Activated CD4-positive, alpha-beta T cell treated with anti-CD3 and anti-CD28 coated beads for 48 hours (primary cell): ENCODE data around the gene AGPAT1.
"Not testable (repeated sequence)": the region's sequence is repeated elsewhere in the genome, so short reads cannot be mapped to it uniquely, and the experiment has no call there.

Experiments
- DNase-seq: peaks from one replicate; pipeline ENCODE4 v3.0.0-alpha.2; 2020

The AGPAT1 gene

DNA sequence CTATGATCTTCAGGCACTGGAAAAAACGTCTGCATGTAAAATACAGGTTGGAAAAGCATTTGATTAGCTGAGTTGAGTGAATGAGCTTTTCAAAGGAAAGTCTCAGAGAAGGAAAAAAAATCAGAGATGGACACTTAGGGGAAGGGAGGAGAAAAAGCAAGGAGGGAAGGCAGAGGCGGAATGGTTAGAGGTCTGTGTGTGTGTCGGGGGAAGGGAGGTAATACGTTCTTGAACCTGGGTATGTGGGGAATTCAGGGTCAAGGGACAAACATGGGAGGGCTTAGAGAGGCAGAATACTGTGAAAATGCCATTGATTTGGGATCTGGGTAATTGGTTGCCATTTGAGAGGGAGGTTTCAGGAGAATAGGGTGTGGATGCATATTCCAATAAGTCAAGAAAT is 29.2 kb downstream of the AGPAT1 start:
- no peak for DNase-seq

DNA sequence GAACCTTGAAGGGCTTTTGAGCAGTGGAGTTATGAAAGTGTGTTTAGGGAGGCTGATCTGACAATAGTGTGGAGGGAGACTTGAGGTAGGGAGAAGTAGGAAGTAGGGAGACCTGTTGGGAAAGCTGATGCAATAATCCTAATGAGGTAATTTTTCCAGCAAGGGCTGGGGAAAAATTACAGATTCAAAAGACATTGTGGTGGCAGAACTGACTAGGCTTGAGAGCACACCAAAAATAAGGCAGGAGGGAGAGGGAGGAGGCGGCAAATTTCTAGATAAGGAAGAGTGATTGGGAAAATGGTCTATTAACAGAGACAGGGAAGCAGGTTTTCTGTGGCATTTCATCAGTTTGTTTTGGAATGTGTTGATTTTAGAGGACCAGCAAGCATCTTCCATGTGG is 29.6 kb downstream of the AGPAT1 start:
- no peak for DNase-seq

DNA sequence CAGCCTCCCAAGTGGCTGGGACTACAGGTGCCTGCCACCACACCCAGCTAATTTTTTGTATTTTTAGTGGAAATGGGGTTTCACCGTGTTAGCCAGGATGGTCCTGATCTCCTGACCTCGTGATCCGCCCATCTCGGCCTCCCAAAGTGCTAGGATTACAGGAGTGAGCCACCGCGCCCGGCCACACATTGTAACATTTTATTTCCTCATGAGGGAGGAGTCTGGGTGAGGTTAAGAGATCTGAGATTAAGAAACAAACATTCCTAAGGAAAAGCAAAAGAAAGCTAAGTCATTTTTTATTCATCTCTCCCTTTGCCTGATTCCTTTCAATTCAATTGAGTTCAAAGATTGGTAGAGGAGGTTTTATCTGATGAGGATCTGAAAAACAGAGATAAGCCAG is 31.6 kb downstream of the AGPAT1 start:
- DNase-seq, result not testable (repeated sequence)

GRCh38 chr6:32140420-32141046 is 35.4 kb downstream of the AGPAT1 start:
- DNase-seq, result no peak

DNA sequence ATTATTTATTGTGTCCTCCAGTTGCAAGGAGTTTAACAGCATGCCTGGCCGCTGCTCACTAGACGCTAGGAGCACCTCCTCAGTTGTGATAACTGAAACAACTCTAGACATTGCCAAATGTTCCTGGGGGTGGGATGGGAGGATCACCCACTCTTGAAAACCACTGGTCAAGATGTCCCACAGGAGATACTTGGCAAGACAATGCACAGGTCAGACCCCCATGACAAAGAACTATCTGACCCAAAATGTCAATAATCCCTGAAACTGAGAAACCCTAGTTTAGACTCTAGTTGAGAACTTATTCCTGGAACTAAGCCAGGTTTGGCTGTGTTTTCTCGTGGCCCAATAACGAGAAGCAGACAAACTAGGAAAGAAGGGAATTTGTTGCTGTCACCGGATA is 36.3 kb downstream of the AGPAT1 start:
- no peak for DNase-seq

- no peak for DNase-seq
Observed at GRCh38 chr6:32137454-32137853, 38.4 kb downstream of the AGPAT1 start.

- no peak for DNase-seq
Observed at GRCh38 chr6:32133786-32134185, 42.1 kb downstream of the AGPAT1 start.

DNA sequence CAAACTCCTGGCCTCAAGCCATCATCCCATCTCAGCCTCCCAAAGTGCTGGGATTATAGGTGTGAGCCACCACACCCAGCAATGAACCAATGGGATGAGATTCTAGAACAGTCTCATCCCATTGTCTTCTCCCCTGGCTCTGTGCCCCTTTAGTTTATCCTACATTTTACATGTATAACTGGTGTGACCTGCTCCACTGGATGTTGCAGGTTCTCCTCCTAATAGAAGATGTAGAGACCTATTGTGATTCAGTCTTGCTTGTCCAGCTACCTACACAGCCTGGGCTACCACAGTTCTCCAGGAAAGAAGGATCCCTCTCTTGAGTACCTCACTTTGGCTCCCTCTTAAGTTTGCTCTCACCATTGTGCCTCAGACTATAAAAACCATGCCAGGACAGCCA is 43.8 kb downstream of the AGPAT1 start:
- DNase-seq, result no peak

GRCh38 chr6:32131439-32131948 is 44.4 kb downstream of the AGPAT1 start:
- no peak for DNase-seq

GRCh38 chr6:32129297-32130088 is 46.4 kb downstream of the AGPAT1 start:
- DNase-seq, result no peak

DNA sequence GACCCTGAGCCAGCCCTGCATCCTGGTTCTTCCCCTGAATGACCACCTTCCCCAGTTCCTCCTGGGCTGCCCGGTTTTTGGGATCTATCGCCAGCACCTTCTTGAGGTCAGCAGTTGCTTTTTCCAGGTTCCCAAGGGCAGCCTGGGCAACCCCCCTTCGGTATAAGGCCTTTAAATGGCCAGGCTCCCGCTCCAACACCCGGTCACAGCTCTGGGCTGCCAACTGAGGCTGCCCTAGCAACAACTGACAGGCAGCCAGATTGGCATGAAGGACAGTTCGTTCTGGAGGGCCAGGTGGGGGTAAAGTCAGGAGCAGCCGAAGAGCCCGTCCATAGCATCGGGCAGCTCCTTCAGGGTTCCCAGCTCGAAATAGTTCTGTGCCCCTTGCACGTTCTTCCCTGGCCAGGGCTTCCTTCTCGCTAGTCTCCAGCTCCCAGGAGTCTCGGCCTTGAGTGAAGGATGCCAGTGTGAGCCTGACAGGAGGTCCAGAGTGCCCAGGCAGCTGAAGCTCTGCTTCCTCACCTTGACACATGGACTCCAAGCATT is 47.1 kb downstream of the AGPAT1 start:
- no peak for DNase-seq

DNA sequence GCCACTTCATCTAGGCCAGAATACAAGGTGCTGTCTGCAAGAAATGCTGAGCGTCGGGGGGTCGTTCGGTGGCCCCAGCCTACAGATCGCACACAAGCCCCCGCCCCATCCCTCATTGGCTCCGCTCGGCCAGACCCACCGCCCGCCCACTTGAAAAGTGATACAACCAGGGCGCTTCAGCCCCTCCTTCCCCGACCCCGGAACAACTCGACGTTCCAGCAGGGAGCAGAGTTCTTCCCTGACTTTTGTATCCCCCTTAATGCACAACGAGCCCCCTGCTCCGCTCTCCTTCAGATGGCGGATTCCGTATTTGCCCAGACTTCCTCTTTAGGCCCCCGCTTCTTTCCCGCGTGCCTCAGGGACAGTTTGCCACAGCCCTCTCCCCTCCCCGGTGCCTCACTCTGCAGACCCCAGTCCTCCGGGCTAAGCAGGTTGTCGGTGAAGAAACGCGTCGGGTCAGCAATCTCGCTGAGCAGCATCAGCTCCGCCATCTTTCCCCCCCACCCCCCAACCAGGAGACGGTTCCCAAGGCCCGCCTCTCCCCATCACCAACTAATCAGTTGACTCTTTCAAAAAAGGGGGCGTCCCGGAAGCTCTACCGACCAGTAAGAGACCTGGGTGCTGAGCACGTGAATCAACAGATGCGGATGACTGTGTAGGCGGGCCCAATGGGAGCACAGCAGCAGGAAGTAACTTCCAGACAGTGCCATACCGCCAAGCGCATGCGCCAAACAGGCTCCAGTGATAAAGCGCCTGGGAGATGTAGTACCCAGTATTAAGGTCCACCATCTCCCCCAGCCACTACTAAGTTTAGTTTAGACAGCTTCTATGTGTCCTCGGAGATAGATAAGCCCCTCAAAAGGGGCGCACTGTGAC is 47.9 kb downstream of the AGPAT1 start, which contains the start of gene ATF6B:
Gene ATF6B, minus strand, starts transcription at position 530 of the 876 bp plus-strand sequence. Its CDS starts 39 bp downstream, at position 491.
- DNase-seq, result peak; percentile 98

- DNase-seq, result no peak
Observed at GRCh38 chr6:32127409-32127716, 48.5 kb downstream of the AGPAT1 start.

DNA sequence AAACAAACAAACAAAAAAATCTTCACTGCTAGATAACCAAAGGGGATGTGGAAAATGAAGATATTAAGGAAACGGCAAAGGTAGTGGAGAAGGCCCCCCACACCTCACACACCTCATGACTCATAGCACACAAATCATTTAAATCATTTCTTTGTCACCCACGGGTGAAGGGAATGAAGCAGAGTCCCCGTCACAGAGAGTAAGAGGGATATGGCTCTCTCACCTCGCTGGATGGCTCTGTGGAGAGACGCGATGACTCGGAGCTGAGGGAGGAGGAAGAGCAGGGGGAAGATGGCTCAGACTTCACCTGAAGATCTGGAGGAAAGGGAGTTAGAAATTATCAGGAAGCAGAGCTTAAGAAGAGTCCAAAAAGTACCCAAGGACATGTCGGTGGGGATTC is 49.0 kb downstream of the AGPAT1 start:
- DNase-seq, result no peak

DNA sequence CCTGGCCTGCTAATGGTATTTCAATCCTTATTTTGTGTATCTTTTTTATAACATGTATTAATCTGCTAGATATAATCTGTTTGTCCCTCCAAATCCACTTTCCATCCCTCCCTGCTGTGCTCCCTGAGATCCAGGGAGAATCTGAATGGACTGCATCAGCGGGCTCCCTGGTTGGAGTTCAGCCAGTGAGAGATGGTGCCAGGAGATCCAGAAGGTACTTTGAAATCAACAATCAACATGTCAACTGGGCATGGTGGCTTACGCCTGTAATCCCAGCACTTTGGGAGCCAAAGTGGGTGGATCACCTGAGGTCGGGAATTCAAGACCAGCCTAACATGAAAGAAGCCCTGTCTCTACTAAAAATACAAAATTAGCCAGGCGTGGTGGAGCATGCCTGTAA is 52.2 kb downstream of the AGPAT1 start:
- DNase-seq, result no peak

DNA sequence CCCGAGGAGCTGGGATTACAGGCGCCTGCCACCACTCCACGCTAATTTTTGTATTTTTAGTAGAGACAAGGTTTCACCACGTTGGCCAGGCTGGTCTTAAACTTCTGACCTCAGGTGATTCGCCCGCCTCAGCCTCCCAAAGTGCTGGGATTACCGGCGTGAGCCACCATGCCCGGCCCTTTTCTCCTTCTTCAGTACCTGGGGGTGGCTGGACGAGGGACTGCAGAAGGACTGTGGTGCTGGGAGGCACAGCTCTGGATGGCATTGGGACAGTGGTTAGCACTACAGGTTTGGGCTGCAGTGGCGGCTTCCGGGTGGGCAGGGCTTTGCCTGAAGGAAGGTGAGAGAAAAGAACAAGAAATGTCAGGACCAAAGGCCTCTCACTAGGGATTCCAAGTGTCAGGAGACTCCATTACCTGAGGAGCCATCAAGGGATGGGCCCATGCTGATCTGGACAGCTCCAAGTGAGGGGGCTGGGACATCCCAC is 55.3 kb downstream of the AGPAT1 start:
- DNase-seq, result no peak

DNA sequence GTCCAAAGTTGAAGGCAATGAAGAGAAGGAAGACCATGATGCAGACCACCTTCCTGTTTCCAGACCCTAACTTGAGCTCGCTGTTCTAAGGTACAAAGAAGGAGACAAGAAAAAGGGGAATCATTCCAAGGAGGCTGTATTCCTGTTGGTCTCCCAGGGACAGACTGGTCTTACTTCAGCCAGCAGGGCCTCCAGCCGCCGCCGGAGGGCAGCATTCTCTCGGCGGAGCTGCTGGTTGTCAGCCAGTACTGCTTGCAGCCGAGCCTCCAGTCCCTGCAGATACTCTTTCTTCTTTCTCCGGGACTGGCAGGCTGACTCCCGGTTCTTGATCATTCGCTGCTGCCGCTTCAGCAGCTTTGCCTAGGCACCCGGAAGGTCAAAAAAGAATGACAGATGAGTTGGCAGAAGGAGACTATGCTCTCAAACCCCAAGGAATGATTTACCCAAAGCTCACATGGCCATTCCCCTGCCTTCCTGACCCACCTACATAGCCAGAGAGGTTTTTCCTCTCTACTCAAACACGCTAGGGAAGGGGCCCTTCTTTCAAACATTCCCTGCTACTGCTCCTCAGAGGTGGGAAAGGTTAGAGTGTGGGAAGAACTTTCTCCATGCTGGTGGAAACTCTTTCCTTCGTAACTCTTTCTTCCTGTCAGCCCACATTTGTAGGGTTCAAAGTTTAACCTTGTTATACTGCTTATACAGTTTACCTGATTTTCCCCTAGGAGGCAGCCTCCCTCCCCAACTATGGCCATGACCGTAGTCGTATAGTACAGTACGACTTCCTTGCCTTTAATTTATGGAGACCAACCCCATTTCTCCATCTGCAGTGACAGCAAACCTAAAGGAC is 56.9 kb downstream of the AGPAT1 start:
- DNase-seq, result peak; percentile 80
